ENCODE measurements around the gene PTPRK. TPM values are rescaled to one million over a fixed set of nuclear protein-coding genes. Genes with fewer than 3 reads are reported as not detected.

The PTPRK gene
- total and polyA plus RNA-seq, 4 donors, result 12.1 to 61.2 (median 29.1) TPM

DNA sequence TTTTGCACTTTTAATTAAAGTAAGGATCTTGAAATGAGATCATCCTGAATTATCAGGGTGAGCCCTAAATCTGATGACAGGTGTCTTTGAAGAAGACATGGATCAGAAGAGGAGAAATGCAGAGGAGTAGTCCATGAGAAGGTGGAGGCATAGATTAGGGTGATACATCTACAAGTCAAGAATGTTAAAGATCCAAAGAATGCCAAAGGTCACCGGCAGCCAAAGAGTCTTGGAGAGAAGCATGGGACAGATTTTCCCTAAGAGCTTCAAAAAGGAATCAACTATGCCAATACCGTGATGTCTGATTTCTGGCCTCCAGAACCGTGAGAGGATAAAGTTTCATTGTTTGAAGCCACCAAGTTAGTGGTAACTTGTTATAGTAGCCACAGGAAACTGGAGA, 560.5 kb downstream of the PTPRK start (continued):
- TF ChIP-seq, protein P1, sequence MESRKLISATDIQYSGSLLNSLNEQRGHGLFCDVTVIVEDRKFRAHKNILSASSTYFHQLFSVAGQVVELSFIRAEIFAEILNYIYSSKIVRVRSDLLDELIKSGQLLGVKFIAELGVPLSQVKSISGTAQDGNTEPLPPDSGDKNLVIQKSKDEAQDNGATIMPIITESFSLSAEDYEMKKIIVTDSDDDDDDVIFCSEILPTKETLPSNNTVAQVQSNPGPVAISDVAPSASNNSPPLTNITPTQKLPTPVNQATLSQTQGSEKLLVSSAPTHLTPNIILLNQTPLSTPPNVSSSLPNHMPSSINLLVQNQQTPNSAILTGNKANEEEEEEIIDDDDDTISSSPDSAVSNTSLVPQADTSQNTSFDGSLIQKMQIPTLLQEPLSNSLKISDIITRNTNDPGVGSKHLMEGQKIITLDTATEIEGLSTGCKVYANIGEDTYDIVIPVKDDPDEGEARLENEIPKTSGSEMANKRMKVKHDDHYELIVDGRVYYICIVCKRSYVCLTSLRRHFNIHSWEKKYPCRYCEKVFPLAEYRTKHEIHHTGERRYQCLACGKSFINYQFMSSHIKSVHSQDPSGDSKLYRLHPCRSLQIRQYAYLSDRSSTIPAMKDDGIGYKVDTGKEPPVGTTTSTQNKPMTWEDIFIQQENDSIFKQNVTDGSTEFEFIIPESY (IDR thresholded peaks at IDR 0.05), result no peak
- no peak for TF ChIP-seq HNF4G (IDR thresholded peaks at IDR 0.05)
- TF ChIP-seq, protein P2, sequence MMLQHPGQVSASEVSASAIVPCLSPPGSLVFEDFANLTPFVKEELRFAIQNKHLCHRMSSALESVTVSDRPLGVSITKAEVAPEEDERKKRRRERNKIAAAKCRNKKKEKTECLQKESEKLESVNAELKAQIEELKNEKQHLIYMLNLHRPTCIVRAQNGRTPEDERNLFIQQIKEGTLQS (IDR thresholded peaks at IDR 0.05), result no peak
- no peak for TF ChIP-seq FOXA1 (IDR thresholded peaks at IDR 0.05)
- TF ChIP-seq YY1 (IDR thresholded peaks at IDR 0.05), result no peak
- no peak for TF ChIP-seq RXRA (IDR thresholded peaks at IDR 0.05)
- TF ChIP-seq GABPA (IDR thresholded peaks at IDR 0.05 in 1 of 2, conservative IDR thresholded peaks at IDR 0.05 in 1 of 2), result no peak
- TF ChIP-seq TAF1 (conservative IDR thresholded peaks at IDR 0.05), result no peak

DNA sequence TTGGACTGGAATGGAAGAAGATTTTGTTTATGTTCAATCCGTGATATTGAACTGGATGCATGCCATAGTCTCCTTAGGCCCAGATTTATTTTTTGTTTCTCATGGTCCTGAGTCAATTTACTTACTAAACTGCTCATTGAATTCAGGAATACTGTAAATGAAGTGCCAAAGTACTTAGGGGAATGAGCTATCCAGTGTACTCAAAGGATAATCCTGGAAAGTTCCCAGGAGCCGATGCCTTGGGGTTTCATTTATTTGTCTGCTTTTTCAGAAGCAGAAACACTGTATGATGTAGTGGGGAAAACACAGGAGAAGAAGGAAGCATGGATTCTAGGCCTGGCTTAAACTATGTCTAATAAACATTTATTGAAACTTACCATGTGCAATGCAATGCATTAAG, 563.4 kb downstream of the PTPRK start:
- no peaks in the 10 kb centered on the region for H3K9me3 ChIP-seq (ENCODE audit: control insufficient read depth in 4 of 4, low read length in 3 of 4)
- no peak overlapping the region for H3K4me3 ChIP-seq (ENCODE audit: low read depth in 1 of 3, low read length in 3 of 3)
- H3K9ac ChIP-seq (ENCODE audit: low read depth in 1 of 2, low read length in 2 of 2), result no peak overlapping the region
- WGBS, result 82% methylated on average over 2 of the region's 2 CpGs
- H3K4me1 ChIP-seq (ENCODE audit: control insufficient read depth in 4 of 4, insufficient read depth in 4 of 4, low read length in 3 of 4), result no peaks in the 10 kb centered on the region
- no peak overlapping the region for H3K27ac ChIP-seq (ENCODE audit: low read depth in 1 of 2, low read length in 2 of 2)
- no peaks in the 10 kb centered on the region for H3K27me3 ChIP-seq (ENCODE audit: control insufficient read depth in 4 of 4, insufficient read depth in 4 of 4, low read length in 3 of 4)
- H3K36me3 ChIP-seq (ENCODE audit: control insufficient read depth in 4 of 4, insufficient read depth in 3 of 4, low read depth in 1 of 4, low read length in 3 of 4), result no peaks in the 10 kb centered on the region
- DNase-seq (ENCODE audit: low spot score), result no peak
- TF ChIP-seq EGR1 (IDR thresholded peaks at IDR 0.05; ENCODE audit: low read depth in 2 of 2), result no peak
- no peak for TF ChIP-seq JUND (IDR thresholded peaks at IDR 0.05)
- no peak for TF ChIP-seq SP1 (IDR thresholded peaks at IDR 0.05)
- no peak for TF ChIP-seq GABPA (IDR thresholded peaks at IDR 0.05 in 1 of 2, conservative IDR thresholded peaks at IDR 0.05 in 1 of 2)
- TF ChIP-seq FOXA2 (IDR thresholded peaks at IDR 0.05), result no peak
- TF ChIP-seq NR2F2 (IDR thresholded peaks at IDR 0.05), result no peak
- TF ChIP-seq FOXA1 (IDR thresholded peaks at IDR 0.05), result no peak
- TF ChIP-seq, protein P3, sequence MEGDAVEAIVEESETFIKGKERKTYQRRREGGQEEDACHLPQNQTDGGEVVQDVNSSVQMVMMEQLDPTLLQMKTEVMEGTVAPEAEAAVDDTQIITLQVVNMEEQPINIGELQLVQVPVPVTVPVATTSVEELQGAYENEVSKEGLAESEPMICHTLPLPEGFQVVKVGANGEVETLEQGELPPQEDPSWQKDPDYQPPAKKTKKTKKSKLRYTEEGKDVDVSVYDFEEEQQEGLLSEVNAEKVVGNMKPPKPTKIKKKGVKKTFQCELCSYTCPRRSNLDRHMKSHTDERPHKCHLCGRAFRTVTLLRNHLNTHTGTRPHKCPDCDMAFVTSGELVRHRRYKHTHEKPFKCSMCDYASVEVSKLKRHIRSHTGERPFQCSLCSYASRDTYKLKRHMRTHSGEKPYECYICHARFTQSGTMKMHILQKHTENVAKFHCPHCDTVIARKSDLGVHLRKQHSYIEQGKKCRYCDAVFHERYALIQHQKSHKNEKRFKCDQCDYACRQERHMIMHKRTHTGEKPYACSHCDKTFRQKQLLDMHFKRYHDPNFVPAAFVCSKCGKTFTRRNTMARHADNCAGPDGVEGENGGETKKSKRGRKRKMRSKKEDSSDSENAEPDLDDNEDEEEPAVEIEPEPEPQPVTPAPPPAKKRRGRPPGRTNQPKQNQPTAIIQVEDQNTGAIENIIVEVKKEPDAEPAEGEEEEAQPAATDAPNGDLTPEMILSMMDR (IDR thresholded peaks at IDR 0.05; ENCODE audit: low read depth, low read length, missing input control), result no peak
- TF ChIP-seq RAD21 (IDR thresholded peaks at IDR 0.05), result no peak
- TF ChIP-seq HNF4G (IDR thresholded peaks at IDR 0.05), result no peak
- TF ChIP-seq, protein P2 (IDR thresholded peaks at IDR 0.05), result no peak

DNA sequence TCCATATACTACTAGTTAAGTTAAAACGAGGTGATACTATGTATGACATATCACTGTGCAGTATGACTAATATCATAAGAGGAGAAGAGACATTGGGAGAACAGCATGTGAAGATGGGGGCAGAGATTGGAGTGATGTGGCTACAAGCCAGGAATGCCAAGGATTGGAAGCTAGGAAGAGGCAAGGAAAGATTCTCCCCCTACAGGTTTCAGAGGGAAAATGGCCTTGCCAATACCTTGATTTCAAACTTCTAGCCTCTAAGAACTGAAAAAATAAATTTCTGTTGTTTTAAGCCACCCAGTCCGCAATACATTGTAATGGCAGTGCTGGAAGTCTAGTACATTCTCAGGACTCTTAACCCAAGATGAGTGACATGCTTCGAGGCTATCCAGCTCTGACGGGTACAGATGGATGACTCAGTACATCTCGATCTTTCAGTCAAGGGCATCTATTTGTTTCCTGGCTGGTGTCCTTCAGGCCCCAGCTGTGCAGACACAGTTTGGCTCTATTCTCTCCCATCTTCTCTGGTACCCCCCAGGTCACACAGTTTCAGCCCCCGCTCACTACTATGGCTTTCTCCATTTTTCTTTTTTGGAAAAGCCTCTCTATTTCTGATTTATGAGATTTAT, 564.0 kb downstream of the PTPRK start:
- H3K9me3 ChIP-seq (ENCODE audit: control insufficient read depth in 4 of 4, low read length in 3 of 4), result no peaks in the 10 kb centered on the region
- WGBS, result 89% methylated on average over 6 of the region's 6 CpGs
- H3K9ac ChIP-seq (ENCODE audit: low read depth in 1 of 2, low read length in 2 of 2), result no peak overlapping the region
- H3K36me3 ChIP-seq (ENCODE audit: control insufficient read depth in 4 of 4, insufficient read depth in 3 of 4, low read depth in 1 of 4, low read length in 3 of 4), result no peaks in the 10 kb centered on the region
- TF ChIP-seq, protein P2 (IDR thresholded peaks at IDR 0.05), result no peak
- TF ChIP-seq EGR1 (IDR thresholded peaks at IDR 0.05; ENCODE audit: low read depth in 2 of 2) (no peak), NR2F2 (IDR thresholded peaks at IDR 0.05) (no peak), TAF1 (conservative IDR thresholded peaks at IDR 0.05) (no peak), YY1 (IDR thresholded peaks at IDR 0.05) (no peak)
- TF ChIP-seq, protein P1 (IDR thresholded peaks at IDR 0.05), result no peak
- DNase-seq (ENCODE audit: low spot score), result no peak
- no peaks in the 10 kb centered on the region for H3K4me1 ChIP-seq (ENCODE audit: control insufficient read depth in 4 of 4, insufficient read depth in 4 of 4, low read length in 3 of 4)
- no peak overlapping the region for H3K27ac ChIP-seq (ENCODE audit: low read depth in 1 of 2, low read length in 2 of 2)
- no peaks in the 10 kb centered on the region for H3K27me3 ChIP-seq (ENCODE audit: control insufficient read depth in 4 of 4, insufficient read depth in 4 of 4, low read length in 3 of 4)
- no peak overlapping the region for H3K4me3 ChIP-seq (ENCODE audit: low read depth in 1 of 3, low read length in 3 of 3)

All from liver (tissue), 9 donors.